ENCODE measurements around the gene SPIN2A.

GRCh38 chrX:57155171-57155570, 18.0 kb upstream of the SPIN2A start:
- TF ChIP-seq POLR2A (IDR thresholded peaks at IDR 0.05; ENCODE audit: low read depth, low read length) (no peak), POU2F2 (IDR thresholded peaks at IDR 0.05; ENCODE audit: low read depth, low read length) (no peak), POLR2AphosphoS5 (IDR thresholded peaks at IDR 0.05; ENCODE audit: low read depth, low read length) (no peak), TAF1 (IDR thresholded peaks at IDR 0.05; ENCODE audit: low read depth, low read length) (no peak), SPI1 (IDR thresholded peaks at IDR 0.05; ENCODE audit: low read depth, low read length) (no peak), PAX5 (IDR thresholded peaks at IDR 0.05; ENCODE audit: insufficient read depth, low read length, severe bottlenecking) (no peak)

Data from GM12891 (cell line).